ENCODE measurements around the gene TEX261.
"Not testable (repeated sequence)": the region's sequence is repeated elsewhere in the genome, so short reads cannot be mapped to it uniquely, and the experiment has no call there.

The TEX261 gene

DNA sequence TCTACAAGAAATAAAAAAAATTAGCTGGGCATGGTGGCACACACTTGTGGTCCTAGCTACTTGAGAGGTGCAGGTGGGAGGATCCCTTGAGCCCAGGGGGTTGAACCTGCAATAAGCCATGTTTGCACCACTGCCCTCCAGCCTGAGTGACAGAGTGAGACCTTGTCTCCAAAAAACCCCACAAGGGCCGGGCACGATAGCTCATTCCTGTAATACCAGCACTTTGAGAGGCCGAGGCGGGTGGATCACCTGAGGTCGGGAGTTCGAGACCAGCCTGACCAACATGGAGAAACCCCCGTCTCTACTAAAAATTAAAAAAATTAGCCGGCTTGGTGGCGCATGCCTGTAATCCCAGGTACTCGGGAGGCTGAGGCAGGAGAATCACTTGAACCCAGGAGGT is 5.3 kb upstream of the TEX261 start:
- DNase-seq: not testable (repeated sequence)

DNA sequence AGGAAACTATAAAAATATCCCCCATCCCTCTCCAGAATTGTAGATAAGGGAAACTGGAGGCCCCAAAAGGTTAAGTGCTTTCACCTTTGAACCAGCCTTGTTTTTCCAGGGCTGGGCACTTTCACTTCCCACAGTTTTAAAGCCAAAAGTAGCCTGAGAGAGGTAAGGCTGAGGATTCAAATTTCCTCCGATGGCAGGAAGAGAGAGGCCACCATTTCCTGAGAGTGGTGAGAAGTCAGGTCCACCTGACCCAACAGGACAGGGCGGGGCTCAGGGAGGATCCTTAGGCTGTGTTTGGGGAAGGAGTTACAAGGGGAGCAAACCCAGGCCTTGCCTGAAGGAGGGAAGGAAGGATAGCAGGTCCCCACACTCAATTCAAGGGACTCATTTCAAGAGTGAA is 4.7 kb upstream of the TEX261 start:
- DNase-seq: no peak

DNA sequence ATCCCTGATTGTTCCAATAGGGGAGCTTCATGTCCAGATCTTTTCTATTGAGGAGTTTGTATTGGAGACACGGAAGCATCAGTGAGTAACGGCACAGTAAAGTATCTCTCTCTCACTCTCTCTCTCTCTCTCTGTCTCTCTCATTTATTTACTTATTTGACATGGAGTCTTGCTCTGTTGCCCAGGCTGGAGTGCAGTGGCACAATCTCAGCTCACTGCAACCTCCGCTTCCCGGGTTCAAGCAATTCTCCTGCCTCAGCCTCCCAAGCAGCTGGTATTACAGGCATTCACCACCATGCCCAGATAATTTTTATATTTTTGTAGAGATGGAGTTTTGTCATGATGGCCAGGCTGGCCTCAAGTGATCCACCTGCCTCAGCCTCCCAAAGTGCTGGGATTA is 4.2 kb upstream of the TEX261 start:
- not testable (repeated sequence) for DNase-seq

DNA sequence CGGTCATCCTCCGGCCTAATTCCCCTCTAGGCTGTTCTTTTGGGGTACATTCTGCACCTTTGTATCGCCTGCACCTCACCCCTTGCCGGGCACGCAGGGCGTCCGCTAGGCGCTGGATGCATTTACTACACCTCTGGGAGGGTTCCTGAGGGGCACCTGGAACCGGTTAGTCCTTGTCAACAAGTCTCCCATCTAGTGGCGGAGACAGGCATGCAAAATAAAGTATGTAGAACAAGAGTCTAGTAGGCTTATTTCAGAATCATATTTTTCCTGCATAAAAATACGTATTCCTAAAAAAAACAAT is 705 bp upstream of the TEX261 start:
- peak; percentile 68 for DNase-seq

DNA sequence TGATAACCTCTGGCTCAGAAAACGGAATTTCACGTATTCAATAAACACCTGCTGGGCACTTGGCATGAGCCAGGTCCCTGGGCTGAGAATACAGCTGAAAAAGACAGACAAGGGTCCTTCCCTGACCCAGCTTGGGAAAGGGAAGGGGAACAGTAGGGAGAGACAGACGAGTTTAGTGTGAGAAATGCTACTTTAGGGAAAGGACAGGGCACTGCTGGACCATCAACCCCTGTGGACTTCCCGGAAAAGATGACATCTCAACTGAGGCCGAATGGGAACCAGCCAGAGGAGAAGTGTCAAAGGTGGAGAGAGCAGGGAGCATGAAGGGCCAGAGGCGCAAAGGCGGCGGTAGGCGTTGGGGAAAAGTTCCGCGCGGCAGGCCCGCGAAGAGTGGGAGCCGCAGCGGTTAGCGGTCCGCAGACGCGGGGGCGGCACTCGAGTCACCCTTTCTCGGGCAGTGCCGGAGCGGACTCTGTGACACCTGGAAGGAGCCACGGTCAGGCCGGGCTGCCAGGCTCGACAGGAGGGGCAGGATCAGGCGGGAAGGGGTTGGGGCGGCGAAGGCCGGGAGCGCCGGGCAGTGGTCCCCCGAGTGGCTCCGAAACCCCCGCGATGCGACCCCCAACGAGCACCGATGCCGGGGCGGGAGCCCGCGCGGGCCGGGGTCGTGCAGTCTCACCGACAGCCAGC is 519 bp downstream of the TEX261 start:
- DNase-seq: no peak

DNA sequence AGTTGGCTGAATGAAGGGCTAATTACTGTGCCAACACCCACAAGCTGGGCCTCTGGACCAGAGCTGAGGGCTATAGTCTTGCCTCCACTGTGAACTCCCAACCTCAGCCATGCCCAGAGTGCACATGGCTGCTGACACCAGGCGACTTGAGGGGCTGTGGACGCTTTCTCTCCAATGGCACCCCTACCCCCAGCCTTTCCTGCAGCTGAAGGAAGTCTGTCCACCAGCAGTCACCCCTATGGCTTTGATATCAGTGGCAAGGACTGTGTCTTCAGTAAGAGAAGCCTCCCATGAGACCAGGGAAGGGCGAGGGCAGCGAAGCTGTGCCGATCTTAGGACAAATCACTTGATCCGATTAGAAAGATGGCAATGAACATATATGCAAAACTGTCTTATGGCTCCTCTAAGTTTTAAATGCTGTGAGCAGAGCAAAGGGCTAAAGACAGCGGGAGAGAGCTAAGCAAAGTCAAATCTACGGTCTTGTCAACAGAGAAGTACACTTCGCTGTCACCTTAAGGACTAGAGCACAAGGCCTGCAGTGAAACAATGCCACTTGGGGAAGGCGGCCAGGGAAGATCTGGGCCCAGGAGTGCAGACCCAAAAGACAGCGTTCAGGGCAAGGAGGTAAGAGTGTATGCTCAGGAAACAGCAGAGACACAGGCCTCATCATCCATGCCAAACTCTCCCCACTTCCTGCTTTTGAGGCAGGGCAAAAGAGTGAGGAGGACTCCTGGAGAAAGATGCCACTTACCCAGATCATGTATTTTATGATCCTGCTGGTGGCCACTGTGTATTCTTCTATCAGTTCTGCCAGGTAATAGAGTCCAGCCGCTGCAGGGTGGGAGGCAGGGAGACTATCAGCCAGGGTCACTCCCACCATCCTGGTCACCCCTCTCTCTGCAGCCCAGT is 1.5 kb downstream of the TEX261 start:
- DNase-seq: no peak

DNA sequence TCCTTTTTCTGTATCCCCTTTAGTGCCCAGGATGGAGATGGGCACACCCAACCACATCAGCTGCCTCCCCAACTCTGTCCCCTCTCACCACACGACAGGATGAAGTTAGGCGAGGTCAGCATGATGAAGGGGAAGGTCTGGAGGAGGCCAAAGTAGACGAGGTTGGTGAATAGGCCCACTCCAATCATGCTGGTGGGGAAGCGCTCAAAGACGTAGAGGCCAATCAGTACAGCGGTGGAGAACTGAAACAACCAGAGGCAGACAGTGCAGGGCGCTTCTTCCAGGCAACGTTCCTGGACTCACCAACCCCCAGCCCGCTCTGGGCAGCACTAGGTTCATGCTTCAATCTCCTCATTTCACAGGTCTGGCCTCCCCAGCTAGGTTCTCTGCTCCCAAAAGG is 2.9 kb downstream of the TEX261 start:
- no peak for DNase-seq

DNA sequence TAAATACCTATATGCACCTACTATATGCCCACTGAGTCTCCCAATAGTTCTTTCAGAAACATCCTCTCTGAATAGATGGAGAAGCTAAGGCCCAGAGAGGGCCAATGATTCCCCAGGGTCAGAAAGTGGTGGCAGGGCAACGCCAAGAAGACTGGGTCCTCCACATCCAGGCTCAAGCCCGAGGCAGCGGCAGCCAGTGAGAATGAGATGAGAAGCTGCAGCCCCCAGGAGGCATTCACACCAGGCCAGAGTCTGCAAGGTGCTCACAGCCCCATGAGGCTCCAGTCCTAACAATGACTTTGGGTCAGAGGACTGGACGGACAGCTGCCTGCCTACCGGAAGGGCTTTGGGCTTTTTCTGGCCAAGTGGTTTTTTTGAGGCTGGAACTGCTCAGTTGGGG is 3.5 kb downstream of the TEX261 start:
- no peak for DNase-seq

DNA sequence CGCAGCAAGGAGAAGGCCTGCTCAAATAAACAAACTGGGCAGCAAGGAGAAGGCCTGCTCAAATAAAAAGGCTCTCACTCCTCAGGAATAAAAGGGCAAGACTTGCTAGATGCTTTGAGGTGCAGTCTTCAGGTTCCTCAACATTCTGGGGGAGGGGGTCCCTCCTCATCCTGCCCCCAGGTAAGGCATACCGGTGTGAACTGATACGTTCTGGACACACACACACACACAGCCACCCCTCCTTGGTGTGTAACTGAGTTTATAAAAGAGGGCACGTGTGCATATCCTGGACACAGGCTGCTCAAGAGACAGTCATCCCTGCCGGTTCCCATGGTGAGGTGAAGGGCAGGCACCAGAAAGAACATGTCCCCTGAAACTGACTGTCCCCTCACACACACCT is 4.5 kb downstream of the TEX261 start:
- no peak for DNase-seq

DNA sequence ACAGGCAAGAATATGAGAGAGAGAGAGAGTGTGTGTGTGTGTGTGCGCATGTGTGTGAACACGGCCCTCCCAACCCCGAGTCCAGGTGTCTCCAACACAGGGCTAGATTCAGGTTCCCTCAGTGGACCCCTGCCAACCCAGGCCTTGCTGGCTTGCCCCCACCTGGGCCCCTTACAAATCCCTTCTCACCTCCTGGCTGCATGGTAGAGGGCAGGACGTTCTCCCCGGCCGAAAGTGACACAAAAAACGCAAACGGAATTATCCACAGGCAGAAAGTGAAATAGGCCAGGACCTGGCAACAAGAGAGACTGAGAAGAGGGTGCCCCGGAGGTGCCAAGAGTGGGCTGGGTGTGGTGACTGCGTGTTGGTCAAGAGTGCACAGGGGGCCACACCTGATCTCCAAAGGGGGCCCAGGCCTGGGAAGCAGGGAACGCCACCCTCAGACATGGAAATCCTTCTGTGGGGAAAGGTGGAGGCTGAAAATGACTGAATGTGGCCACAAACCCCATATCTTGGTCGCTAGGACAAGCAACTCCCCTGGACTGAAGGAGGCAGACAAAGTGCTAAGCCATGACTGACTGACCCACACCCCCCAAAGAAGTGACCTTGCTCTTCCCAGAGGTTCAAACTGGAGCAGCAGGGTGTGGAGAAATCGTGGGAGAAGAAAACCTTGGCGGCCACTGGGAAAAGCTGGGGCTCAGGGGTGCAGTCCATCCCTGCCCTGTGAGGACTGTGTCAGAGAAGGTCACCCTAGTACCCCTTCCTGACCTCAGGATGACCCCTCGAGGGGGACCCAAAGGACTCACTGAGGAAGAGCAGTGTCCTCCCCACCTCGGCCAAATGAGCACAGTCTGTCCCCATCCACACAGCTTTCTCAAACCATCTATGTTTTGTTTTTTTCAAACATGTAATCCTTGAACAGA is 5.7 kb downstream of the TEX261 start:
- no peak for DNase-seq

DNA sequence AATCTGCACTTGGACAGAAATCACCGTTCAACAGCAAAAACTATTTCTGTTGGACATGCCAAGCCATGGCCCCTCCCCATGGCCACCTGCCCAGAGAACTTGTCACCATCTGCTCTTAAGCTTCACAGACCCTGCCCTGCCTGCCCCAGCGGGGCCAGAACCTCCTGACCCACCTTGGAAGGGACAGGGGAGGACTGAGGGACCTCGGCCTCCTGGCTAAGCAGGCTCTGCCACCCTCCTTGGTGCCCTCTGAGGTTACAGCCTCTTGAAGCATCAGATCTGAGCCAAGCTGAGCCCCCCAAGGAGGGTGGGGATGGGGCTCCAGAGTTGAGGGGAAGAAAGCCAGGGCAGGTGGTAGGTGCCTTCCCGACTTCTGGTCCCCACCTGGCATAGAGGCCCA is 6.5 kb downstream of the TEX261 start:
- DNase-seq: no peak

DNA sequence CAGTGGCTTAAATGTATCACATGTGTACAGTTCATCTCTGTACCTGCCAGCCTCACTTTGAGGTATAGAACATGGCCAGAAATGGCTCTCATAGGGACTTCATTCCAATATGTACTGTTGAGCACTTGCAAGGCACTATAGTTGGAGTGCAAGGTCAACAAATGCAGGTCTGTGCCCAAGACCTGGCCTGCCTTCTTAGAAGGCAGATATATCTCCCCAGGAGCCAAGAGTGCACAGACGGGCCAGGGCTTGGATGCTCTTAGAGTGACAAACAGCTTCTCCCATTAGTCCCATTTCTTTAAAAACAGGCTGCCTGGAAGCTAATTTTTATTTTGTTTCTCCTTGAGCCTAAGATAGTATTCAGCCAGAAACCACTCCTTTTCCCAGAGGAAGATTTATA is 7.3 kb downstream of the TEX261 start:
- no peak for DNase-seq

DNA sequence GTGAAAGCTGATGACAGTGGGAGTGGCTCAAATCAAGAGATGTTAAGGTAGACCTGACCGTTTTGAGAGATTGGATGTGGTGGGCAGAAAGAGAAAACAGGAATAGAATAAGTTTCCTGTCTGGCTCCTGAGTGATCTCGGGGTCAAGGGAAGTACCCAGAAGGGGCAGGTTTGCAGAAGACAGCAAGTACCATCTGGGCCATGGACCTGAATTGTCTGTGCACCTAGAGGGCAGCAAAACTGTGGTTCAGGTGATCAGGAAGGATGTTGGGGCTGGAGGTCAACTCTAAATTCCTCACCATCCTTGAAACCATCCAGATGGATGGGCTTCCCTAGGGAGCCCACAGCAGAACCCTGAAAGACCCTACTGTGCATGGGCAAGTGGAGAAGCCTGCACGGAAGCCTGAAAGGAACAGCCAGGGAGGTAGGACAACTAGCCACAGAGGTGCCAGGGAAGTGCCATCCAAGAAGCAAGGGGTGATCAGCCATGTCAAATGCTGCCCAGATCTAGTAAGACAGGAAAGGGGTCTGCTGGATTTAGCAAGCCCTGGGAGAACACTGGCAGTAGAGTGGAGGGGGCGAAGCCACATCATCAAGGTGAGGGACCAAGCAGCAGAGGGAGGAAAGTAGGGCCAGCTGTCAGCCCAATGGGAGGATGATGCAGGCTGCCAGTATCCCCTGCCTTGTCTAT is 8.0 kb downstream of the TEX261 start:
- no peak for DNase-seq

DNA sequence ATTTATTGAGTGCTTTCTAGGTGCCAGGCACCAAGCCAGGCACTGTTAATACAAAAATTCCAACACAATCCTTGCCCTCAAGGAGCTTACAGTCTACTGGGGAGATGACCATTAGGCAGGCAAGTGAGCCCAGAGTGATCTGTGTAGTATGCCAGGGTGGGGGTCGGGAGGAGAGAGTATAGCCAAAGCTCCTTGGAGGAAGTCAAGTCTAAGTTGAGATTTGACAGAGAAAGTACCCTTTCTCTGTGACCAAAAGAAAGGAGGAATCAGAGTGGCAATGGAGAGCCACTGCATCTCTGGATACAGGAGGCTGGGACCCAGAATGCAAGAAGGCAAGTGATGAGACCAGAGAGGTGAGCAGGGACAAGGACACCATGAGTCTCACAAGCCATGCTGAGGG is 8.7 kb downstream of the TEX261 start:
- DNase-seq: no peak

DNA sequence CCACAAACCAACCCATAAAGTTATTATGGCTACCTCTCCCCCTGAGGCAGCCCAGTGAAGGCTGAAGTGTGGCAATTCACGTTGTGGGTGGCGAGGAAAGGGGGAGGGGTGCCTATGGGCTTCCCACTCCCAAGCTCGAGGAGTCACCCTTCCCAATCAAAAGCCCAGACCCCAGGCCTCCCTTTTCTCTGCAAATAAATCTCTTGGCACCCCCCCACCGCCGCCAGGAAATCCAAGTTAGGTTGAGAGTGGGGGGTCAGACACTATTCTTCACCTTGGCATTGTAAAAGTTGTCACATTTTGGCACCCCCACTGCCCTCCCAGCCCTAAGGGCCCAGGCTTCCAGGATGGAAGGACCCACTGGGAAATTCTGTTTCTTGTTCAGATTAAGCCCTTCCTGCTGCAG is 9.4 kb downstream of the TEX261 start:
- DNase-seq: no peak

DNA sequence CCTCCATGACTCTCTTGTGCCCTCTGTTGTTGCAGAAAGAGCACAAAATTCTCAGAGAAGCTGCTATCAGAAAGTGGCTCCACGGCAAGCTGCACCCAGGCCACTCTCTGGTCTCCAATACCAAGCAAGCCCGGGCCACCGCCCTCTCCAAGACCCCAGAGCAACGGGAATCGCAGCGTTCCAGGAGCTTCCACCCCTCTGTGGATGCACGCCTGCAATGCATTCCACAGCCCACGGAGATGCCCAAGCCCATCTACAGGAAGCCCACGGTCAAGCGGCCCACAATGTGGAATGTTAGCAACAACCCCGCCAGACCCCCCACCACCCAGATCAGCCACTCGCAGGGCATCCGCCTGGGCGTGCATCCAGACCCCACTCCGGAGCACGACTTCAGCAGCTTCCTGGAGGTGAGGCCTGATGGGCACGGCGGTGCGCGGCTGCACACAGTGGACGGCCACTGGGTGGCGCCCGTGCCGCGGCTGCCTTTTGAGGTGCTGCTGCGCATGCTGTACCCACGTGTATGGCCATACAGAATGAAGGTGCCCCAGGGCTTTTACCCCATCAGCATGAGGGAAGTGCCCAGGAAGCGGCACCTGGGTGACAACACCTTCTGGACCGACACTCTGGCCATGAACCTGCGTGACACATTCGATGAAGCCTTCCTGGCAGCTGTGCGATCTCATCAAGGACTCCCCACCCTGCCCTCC is 9.9 kb downstream of the TEX261 start:
- DNase-seq: peak; percentile 84

DNA sequence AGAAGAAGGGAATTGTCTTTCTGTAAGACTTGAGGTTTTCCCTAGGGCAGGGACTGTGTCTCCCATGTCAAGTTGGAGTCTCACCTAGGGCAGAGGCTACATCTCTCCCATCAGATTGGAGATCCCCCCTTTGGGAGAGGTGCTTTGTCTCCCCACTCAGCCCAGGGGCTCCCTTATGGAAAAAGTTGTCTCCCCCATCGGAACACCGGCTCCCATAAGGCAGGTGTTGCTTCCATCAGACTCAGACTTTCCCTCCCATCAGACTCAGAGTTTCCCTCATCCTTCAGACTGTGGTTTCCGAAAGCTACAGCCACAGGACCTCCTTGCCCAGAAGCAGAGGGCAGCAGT is 10.5 kb downstream of the TEX261 start:
- DNase-seq: no peak

DNA sequence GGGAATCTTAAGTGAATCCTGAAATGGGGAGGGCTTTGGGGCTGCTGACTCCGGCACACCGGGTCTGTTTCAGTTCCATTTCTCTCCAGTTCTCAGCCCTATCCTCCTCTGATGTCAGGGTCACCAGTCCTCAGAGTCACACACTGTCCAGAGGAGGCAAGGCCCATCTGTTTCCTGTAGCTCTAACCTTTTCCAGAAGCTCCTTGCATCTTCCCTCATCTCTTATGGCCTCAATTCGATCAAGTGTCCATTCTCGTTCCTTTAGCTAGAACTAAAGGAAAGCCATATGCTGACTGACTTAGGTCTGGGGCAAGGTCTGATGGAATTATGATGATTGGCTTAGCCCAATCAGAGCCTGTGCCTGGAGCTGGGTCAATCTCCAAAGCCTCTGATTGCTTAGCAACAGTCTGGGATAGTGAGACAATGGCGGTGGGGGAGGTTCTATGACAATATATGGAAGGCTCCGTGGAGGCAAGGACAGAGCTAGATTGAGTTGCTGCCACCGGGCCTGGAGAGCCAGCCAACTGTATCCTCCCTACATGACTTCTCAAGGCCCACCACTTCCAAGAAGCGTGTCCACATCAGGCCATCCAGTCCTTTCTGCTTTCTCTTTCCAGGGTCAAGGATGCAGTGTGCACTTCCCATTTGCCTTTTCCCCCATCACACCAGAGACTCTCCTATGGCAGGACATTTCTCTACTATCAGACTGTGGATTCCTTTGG is 11.0 kb downstream of the TEX261 start:
- DNase-seq: no peak

DNA sequence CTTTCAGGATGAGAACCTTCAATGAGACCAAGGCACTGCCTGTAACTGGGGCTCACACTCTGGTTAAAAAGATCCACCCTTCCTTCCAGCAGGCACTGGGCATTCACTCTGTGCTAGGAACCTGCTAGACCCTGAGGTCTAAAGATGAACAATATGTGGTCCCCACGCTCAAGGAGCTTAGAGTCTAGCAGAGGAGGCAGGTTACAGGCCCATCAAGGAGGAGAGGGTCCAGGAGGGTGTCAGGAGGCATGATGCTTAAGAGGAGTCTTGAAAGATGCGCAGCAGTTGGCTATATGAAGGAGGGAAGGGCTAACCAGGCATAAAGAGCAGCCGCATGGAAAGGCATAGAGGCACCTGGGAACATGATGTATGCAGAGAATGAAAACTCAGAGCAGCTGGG is 11.7 kb downstream of the TEX261 start:
- DNase-seq: no peak

DNA sequence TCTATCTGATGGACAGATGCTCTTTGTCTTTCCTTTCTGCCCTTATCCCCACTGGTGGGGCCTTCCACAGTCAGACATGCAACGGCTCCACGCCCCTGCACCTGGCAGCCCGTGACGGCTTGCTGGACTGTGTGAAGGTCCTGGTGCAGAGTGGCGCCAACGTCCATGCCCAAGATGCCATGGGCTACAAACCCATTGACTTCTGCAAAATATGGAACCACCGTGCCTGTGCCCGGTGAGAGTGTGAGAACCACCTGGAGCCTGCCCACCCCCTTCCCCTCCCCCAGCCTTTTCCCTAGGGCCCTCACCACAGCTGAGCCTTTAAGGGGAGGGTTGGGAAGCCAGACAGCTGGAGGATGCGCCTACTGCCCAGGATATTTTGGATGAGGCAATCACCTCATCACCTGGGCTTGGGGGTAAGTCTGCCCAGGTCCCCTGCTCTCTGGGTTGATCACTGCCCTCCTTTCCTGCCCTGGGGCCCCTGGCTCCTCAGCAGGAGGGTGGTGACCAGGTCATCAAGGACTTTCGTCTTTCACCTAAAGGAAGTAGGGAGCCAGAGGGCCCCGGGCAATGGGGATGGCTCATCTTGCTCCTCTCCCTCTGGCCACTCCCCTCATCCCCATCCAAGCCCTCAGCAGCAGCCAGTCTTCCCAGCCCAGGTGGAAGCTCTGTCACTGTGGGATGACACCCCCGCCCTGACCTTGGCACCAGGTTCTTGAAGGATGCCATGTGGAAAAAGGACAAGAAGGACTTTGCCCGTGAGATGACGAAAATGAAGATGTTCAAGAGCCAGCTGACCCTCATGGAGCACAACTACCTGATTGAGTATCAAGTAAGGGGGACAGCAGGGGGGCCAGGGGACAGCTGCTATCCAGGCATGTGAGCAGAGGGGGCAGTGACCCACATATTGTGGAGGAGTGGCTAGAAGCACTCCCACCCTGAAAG is 12.5 kb downstream of the TEX261 start:
- DNase-seq: no peak

DNA sequence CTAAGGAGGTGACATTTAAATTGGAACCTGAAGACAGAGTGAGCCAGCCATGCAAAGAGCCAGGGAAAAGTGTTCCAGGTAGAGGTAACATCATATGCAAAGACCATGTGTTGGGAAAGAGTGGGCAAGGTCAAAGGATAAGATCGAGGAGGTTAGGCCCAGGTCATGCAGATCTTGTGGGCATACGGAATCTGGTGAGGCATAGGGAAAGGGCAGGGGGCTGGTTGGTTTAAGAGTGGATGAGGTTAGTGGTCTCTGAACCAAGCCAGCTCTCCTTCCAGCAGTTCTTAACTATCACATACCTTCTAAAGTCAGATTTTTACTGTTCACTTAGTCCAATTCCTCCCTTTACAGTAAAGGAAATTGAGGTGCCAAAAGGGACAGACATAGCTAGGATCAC is 13.3 kb downstream of the TEX261 start:
- DNase-seq: no peak

All from CD4-positive, alpha-beta T cell treated with Interleukin-12 subunit alpha and Interleukin-12 subunit beta, for 1 hour (primary cell).